ENCODE measurements around the gene PRKCD.

PRKCD gene

DNA sequence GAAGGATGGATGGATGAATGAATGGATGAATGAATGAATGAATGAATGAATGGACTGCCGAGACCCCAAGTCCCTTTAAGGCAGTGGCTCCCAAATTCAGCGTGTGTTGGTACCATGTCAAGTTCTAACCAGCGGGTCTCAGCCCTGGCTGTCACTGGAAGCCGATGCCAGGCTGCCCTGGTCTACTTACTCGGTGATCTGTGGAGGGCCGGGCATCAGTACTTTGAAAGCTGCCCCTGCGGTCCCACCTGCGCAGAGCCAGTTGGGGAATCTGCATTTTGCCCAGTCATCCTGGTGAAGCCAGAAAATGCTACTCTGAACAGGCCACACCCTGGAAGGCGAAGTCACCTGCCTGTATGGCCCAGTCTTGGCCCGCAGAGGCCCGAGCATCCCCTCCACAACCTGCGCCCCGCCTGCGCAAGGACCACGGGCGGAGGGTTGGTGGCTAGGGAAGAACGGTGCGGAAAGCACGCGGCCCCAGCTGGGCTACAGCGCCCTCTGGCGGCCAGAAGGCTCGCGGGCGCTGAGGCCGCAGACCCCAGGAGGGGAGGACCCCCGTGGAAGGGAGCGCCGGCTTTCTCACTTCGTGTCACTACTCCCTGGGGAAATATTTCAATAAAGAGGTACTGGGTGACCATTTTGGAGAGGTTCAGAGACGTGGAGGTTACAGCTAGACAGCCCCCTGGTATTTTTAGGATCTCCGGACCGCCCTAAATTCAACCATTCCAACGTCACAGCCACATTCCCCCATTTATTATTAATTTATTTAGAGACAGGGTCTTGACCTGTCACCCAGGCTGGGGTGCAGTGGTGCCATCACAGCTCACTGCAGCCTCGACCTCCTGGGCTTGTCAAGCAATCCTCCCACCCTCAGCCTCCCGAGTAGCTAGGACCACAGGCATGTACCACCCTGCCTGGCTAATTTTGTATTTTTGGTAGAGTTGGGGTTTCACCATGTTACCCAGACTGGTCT is 34.9 kb downstream of the PRKCD start:
- Mint-ChIP-seq H3K36me3 (ENCODE audit: low read depth) (no peaks in the 10 kb centered on the region), H3K9me3 (no peaks in the 10 kb centered on the region), H3K27ac (peak overlapping the region; percentile 1), H3K27me3 (peaks cover 4% of the 10 kb centered on the region), H3K4me1 (ENCODE audit: low read depth) (peaks cover 8% of the 10 kb centered on the region), H3K4me3 (no peak overlapping the region)

DNA sequence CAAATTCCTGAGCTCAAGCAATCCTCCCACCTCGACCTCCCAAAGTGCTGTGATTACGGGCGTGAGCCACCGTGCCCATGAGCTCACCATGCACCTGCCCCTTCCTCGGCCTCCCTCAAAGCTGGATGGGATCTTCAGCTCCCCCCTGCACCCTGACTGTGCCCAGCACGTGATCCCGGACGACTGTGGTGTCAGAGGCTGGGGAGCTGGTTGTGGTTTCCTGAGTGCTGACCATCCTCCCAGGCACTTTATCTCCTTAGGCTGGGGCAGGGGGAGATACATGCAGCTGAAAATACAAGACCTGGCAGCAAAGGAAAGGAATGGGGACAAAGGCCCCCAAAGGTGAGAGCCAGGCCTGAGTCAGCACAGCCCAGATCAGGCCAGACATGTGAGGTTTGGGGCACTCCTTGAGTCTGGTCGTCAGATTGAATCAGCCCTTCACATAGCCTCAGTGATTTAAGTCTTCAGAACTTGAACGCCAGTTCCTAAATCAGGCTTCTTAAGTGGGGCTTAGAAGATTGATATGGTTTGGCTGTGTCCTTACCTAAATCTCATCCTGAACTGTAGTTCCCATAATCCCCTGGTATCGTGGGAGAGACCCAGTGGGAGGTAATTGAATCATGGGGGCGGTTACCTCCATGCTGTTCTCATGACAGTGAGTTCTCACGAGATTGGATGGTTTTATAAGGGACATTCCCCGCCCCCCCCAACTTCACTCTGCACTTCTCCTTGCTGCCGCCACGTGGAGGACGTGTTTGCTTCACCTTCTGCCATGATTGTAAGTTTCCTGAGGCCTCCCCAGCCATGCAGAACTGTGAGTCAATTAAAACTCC is 35.8 kb downstream of the PRKCD start:
- peaks cover 8% of the 10 kb centered on the region for H3K4me1 Mint-ChIP-seq (ENCODE audit: low read depth)
- H3K27me3 Mint-ChIP-seq, result peaks cover 4% of the 10 kb centered on the region
- no peaks in the 10 kb centered on the region for H3K9me3 Mint-ChIP-seq
- H3K27ac Mint-ChIP-seq, result peak overlapping the region; percentile 28
- H3K4me3 Mint-ChIP-seq, result peak overlapping the region; percentile 19
- no peaks in the 10 kb centered on the region for H3K36me3 Mint-ChIP-seq (ENCODE audit: low read depth)

DNA sequence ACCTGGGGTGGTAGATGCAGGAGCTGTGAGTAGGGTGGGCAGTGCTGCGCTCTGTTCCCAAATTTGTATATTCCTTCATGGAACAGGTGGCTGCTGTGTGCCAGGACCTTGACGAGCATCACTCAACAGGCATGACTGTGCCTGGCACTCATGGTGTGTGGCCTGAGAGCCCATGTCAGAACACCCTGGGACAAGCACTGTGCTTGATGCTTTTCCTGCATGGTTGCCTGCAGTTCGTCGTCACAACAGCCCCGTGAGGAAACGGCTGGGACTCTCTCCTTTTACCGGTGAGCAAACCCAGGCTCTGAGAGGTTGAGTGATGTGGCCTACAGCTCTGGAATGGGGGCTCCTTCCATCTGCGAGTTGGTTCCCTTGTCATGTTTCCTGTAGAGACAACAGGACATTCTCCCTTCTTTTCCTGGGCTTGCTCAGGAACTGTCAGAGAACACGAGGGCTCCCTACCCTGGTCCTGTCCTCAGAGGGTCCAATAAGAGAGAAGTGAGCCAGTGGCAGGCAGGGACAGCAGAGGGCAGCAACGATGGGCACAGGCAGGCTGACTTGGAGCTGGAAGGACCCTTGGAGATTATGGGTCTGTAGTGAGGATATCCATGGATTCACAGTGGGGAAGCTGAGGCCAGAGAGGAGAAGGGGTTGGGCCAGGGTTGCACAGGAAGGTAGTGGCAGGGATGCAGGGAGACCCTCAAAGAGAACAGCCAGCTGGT is 37.4 kb downstream of the PRKCD start:
- Mint-ChIP-seq H3K4me3 (no peak overlapping the region), H3K36me3 (ENCODE audit: low read depth) (no peaks in the 10 kb centered on the region), H3K27ac (no peak overlapping the region), H3K4me1 (ENCODE audit: low read depth) (peaks cover 8% of the 10 kb centered on the region), H3K9me3 (no peaks in the 10 kb centered on the region), H3K27me3 (peaks cover 4% of the 10 kb centered on the region)

DNA sequence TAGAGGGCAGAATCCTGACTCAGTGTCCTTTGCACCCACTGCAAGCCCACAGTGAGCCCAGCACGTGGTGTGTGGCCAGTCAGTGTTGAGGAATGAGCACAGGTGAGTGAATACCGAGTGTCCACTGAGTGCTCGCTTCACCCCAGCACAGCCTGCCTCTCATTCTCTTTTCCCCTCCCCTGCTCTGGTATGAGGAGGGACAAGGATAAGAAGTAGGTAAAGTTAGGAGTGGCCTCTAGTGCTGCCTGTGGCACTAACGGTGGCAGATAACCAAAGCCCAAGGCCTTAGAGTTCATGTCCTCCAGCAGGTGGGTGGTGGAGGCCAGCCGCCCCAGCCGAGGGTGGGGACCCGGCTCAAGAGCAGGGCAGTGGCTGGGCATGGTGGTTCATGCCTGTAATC is 38.0 kb downstream of the PRKCD start:
- H3K27me3 Mint-ChIP-seq, result peaks cover 4% of the 10 kb centered on the region
- no peaks in the 10 kb centered on the region for H3K36me3 Mint-ChIP-seq (ENCODE audit: low read depth)
- no peak overlapping the region for H3K4me3 Mint-ChIP-seq
- H3K9me3 Mint-ChIP-seq, result no peaks in the 10 kb centered on the region
- H3K27ac Mint-ChIP-seq, result no peak overlapping the region
- H3K4me1 Mint-ChIP-seq (ENCODE audit: low read depth), result peaks cover 8% of the 10 kb centered on the region

DNA sequence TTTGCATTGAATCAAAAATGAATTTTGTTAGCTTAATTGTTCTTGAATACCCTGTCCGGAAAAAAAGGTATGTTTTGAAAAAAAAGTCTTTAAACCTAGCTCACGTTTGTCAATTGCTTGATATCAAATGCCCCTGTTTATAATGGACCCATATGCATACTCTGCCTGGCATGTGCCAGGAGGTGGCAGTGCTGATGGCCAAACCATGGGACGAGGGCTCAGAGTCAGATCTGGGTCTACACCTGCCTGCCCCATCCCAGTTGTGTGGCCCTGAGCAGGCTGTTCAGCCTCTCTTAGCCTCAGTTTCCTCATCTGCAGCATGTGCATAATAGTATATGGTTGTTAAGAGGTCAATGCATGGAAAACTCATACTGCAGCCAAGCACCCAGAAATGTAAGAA is 38.8 kb downstream of the PRKCD start:
- Mint-ChIP-seq H3K27me3 (peaks cover 4% of the 10 kb centered on the region), H3K27ac (no peak overlapping the region), H3K9me3 (no peaks in the 10 kb centered on the region), H3K4me3 (no peak overlapping the region), H3K36me3 (ENCODE audit: low read depth) (no peaks in the 10 kb centered on the region), H3K4me1 (ENCODE audit: low read depth) (peaks cover 8% of the 10 kb centered on the region)

DNA sequence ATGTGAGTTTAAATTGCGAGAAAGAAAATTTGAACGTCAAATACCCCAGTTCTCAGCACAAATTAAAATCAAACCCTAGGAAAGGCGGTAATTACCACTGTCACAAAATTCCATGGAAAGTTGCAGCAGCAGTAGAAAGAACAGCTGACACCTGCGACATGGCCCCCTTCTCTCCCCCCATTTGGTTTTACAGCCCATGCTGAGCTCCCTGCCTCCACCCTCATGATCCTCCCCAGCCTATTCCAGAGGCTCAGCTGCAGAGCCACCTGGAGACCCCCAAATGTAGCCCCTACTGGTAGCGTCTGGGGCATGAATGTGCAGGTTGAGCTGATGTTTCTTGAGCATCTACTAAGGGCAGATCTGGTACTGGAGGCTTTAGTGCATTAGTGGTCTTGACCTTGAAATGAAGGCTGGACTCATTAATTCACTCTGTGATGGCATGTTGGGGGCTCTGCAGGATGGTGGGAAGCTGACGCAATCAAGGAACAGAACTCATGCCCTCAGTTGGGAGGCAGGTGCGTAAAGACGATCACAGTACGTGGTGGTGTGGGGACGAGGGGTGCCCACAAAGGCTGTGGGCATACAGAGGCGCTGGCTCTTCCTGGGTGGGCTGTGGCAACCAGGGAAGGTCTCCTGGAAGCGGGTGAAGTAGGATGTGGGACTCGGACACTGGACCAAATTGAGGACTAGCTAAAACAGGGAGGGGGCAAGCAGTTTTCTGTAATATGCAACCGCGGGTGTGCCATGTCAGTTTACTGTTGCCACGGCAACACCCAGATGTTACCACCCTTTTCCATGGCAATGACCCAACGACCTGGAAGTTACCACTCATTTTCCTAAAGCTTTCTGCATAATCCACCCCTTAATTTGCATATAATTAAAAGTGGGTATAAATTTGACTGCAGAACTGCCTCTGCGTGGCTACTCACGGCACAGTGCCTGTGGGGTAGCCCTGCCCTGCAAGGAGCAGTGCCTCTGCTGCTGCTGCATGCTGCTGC is 39.8 kb downstream of the PRKCD start:
- no peaks in the 10 kb centered on the region for H3K9me3 Mint-ChIP-seq
- H3K4me1 Mint-ChIP-seq (ENCODE audit: low read depth), result no peaks in the 10 kb centered on the region
- no peak overlapping the region for H3K4me3 Mint-ChIP-seq
- no peaks in the 10 kb centered on the region for H3K27me3 Mint-ChIP-seq
- no peak overlapping the region for H3K27ac Mint-ChIP-seq
- no peaks in the 10 kb centered on the region for H3K36me3 Mint-ChIP-seq (ENCODE audit: low read depth)

DNA sequence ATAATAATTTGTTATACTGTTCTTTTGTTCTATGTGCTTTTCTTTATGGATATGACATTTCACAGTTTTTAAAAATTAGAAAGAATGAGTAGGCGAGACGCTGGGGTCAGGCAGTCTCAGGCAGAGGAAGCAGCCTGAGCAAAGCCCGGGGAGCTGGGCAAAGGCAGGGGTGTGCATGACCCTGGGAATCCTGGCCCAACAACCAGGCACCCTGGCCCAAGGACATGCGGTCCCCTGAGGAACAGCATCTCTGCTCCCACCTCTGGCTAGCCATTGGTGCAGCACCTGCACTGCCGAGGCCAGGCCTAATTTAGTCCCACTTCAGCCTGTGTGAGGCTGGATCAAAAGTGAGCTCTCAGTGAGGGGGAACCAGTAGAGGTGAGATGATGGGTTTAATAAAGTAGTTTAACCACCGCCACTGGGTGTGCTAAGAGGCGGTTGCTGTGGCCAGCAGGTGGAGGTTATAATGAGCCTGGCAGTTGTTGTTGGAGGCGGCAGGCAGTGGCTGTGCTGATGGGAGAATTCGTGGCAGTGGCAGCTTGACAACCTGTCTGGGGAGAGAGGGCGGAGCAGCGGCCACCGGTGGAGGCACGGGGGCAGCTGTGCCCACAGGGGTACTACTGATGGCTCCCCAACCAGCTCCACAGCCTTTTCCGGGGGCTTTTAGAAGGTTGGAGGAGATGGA is 41.5 kb downstream of the PRKCD start:
- Mint-ChIP-seq H3K27ac (no peak overlapping the region), H3K4me3 (no peak overlapping the region)

DNA sequence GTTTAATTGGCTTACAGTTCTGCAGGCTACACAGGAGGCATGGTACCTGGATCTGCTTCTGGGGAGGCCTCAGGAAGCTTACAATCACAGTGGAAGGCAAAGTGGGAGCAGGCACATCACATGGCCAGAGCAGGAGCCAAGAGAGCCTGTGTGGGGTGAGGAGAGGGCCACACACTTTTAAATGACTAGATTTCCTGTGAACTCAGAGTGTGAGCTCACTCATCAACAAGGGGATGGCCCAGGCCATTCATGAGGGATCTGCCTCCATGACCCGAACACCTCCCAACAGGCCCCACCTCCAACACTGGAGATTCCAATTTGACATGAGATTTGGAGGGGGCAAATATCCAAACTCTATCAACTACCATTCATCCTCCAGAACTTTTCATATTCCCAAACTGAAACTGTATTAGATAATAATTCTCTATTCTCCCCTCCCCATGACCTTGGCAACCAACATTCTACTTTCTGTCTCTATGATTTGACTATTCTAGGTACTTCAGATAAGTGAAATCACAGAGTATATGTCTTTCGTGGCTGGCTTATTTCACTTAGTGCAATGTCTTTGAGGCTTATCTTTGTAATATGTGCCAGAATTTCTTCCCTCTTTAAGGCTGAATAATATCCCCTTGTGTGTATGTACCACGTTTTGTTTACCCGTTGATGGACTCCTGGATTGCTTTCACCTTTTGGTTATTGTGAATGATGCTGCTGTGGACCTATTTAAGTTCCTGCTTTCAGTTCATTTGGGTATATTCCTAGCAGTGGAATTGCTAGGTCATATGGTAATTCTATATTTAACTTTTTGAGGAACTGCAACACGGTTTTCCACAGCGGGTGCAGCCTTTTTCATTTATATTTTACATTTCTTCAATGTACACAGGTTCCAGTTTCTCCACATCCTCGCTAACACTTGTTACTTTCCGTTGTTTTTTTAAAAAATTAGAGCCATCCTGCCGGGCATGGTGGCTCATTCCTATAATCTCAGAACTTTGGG is 51.0 kb downstream of the PRKCD start:
- Mint-ChIP-seq H3K27me3 (no peaks in the 10 kb centered on the region), H3K36me3 (ENCODE audit: low read depth) (peaks cover 4% of the 10 kb centered on the region), H3K4me3 (no peak overlapping the region), H3K9me3 (peaks cover 4% of the 10 kb centered on the region), H3K4me1 (ENCODE audit: low read depth) (no peaks in the 10 kb centered on the region), H3K27ac (no peak overlapping the region)

More for the DNA sequence above, 41.5 kb downstream of the PRKCD start:
- Mint-ChIP-seq H3K36me3 (ENCODE audit: low read depth) (no peaks in the 10 kb centered on the region), H3K27me3 (no peaks in the 10 kb centered on the region), H3K9me3 (no peaks in the 10 kb centered on the region), H3K4me1 (ENCODE audit: low read depth) (no peaks in the 10 kb centered on the region)

DNA sequence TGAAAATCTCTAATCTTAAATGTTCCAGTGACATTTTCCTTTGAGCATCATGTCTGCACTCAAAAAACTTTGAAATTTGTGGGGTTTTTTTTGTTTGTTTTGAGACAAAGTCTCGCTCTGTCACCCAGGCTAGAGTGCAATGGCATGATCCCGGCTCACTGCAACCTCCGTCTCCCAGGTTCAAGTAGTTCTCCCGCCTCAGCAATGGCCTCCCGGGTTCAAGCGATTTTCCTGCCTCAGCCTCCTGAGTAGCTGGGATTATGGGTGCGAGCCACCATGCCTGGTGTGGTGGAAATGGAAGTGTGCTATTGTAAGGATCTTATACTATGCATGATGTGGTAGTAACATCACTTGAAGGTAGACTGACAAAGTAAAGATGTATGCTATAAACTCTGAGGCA is 52.3 kb downstream of the PRKCD start:
- Mint-ChIP-seq H3K9me3 (peaks cover 4% of the 10 kb centered on the region), H3K4me3 (no peak overlapping the region), H3K27me3 (no peaks in the 10 kb centered on the region), H3K4me1 (ENCODE audit: low read depth) (no peaks in the 10 kb centered on the region), H3K27ac (no peak overlapping the region), H3K36me3 (ENCODE audit: low read depth) (peaks cover 4% of the 10 kb centered on the region)

DNA sequence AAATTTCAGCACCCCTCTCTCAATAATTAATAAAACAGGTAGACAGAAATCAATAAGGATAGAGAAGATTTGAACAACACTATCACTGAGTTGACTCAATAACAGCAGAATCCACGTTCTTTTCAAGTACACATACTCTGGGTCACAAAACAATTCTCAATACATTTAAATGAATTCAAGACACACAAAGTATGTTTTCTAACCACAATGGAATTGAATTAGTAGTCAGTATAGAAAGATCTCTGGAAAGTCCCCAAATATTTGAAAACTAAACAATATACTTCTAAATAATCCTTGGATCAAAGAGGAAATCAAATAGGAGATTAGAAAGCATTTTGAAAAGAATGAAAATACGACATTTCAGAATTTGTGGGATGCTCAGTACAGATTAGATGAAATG is 54.8 kb downstream of the PRKCD start:
- Mint-ChIP-seq H3K4me1 (ENCODE audit: low read depth) (no peaks in the 10 kb centered on the region), H3K9me3 (no peaks in the 10 kb centered on the region), H3K27me3 (no peaks in the 10 kb centered on the region), H3K36me3 (ENCODE audit: low read depth) (no peaks in the 10 kb centered on the region), H3K27ac (no peak overlapping the region), H3K4me3 (no peak overlapping the region)

DNA sequence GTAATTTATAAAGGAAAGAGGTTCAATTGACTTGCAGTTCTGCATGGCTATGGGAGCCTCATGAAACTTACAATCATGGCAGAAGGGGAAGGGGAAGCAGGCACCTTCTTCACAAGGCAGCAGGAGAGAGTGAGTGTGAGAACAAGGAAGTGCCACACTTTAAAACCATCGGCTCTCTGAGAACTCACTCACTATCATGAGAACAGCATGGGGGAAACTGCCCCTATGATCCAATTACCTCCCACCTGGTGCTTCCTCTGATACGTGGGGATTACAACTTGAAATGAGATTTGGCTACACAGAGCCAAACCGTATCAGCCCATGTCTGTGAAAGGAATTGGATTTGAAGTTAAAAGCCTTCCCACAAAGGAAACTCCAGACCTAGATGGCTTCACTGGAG is 55.7 kb downstream of the PRKCD start:
- Mint-ChIP-seq H3K4me1 (ENCODE audit: low read depth) (no peaks in the 10 kb centered on the region), H3K36me3 (ENCODE audit: low read depth) (no peaks in the 10 kb centered on the region), H3K4me3 (no peak overlapping the region), H3K27me3 (no peaks in the 10 kb centered on the region), H3K27ac (no peak overlapping the region), H3K9me3 (no peaks in the 10 kb centered on the region)

DNA sequence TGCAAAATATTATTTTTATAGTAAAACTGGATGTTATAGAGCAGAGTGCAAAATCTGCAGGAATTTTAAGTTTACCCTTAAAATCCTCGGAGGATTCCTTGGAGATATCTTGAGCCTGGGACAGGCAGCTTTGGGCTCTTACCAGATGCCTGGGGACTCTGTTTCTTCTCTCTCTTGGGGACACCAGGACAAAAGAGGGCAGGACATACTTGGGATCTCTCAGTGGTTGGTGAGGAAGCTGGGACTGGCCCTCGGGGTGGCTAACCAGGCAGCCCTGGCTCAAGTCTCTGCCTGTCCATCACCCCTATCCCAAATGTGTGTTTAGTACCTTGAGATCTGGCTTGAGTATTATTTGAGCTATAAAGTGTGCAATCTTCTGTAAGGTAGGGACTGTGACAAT is 56.2 kb downstream of the PRKCD start:
- Mint-ChIP-seq H3K27me3 (no peaks in the 10 kb centered on the region), H3K4me1 (ENCODE audit: low read depth) (no peaks in the 10 kb centered on the region), H3K4me3 (no peak overlapping the region), H3K36me3 (ENCODE audit: low read depth) (no peaks in the 10 kb centered on the region), H3K27ac (no peak overlapping the region), H3K9me3 (no peaks in the 10 kb centered on the region)
